GM19240 (cell line): ENCODE results near the gene PDIA5.

Experiments used
- DNase-seq: peaks from one replicate; pipeline ENCODE4 v3.0.0; 2011; ENCODE audit warnings: low spot score; ENCODE audit not compliant: insufficient read length

PDIA5 gene

DNA sequence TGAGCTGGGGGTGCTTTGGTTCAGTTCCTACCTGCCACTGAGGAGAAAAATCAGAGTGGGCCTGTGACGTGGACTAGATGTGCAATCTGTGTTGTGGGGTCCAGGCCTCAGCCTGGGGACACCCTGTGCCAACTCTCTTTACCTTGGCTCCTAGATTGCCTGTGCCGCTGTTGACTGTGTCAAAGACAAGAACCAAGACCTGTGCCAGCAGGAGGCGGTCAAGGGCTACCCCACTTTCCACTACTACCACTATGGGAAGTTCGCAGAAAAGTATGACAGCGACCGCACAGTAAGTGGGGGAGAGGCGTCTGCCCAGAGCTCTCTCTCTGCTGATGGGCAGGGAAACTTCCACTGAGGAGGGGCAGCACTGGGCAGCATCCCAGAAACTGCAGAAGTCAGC, 94.3 kb downstream of the PDIA5 start:
- DNase-seq, result no peak

- no peak for DNase-seq
These were observed 96.3 kb downstream of the PDIA5 start for GRCh38 chr3:123163141-123163540.

GRCh38 chr3:123165163-123165562, 98.3 kb downstream of the PDIA5 start:
- no peak for DNase-seq

GRCh38 chr3:123167686-123168085, 100.9 kb downstream of the PDIA5 start:
- DNase-seq, result no peak

- DNase-seq, result no peak
These were observed 101.3 kb downstream of the PDIA5 start for GRCh38 chr3:123168122-123168521.

GRCh38 chr3:123168605-123169004, 101.8 kb downstream of the PDIA5 start:
- DNase-seq, result no peak

DNA sequence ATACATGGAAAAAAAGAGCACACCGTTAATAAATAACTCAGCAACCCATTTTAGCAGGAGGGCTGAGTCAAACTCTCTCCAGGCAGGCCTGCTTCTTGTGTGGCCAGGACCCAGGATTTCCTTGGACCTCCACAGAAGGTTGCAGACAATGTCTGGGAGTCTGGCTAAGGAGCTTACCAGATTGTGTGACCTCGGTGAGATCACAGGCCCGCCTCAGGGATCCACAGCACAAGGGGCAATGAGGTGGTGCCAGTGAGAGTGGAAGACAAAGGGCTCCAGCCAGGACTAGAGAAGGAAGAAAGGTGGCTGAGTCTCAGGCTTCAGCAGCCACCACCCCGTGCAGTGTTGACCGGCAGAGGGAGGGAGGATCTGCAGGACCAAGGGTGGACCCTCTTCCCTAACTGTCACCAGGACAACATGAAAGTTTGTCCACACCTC, 102.7 kb downstream of the PDIA5 start:
- DNase-seq, result no peak

- DNase-seq, result no peak
These were observed 103.1 kb downstream of the PDIA5 start for GRCh38 chr3:123169930-123170329.

- no peak for DNase-seq
These were observed 114.0 kb downstream of the PDIA5 start for GRCh38 chr3:123180791-123181190.

DNA sequence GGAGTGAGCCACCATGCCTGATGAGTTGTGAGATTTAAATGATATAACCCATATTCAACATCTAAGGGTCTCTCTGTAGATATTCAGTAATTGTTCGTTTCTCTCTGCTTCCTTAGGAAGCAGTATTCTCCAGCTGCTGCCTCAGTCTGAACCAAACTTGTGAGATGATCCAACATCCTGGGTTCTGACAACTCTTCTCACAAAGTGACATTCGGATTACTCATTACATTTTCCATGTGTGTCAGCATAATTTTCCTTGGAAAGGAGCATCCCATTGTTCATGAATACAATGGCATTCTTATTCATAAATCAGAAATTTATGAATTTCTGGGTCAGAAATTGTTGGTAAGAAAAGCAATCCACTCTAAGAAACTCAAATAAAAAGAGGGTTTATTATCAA, 119.9 kb downstream of the PDIA5 start:
- DNase-seq, result no peak

- no peak for DNase-seq
These were observed 121.2 kb downstream of the PDIA5 start for GRCh38 chr3:123188058-123188457.

GRCh38 chr3:123193448-123194101, 126.8 kb downstream of the PDIA5 start:
- DNase-seq, result no peak

DNA sequence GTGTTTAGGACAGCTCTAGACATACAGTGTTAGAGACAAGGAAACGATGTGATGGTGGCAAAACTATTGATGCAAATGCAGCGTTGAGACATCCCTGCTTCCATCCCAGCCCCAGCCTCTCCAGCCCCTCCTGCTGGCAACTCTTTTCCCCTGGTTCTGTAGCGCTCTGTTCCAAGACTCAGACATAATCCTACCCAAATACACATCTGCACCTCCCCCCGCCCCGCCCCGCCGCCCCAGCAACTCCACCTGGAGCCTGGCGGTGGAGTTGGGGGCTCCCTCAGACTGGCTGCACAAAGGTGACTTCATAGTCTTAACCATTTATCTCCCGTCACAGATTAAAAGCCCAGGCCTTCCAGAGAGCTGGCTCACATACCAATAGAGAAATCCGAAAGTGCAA, 127.7 kb downstream of the PDIA5 start:
- no peak for DNase-seq

GRCh38 chr3:123198372-123198771, 131.5 kb downstream of the PDIA5 start:
- no peak for DNase-seq

GRCh38 chr3:123201223-123201556, 134.4 kb downstream of the PDIA5 start:
- DNase-seq, result no peak

- peak; percentile 85 for DNase-seq
These were observed 135.0 kb downstream of the PDIA5 start, which contains the start of gene SEC22A for GRCh38 chr3:123201557-123202427. Gene SEC22A, plus strand, starts transcription at chr3:123201943. Its CDS starts 7,275 bp downstream, at chr3:123209218.

- DNase-seq, result no peak
These were observed 135.6 kb downstream of the PDIA5 start for GRCh38 chr3:123202451-123202850.
